Esophagus (tissue), 2 donors: ENCODE results near the gene BMPR2. TPM values are rescaled to one million over a fixed set of nuclear protein-coding genes. Genes with fewer than 3 reads are reported as not detected.
"Not testable (repeated sequence)": the region's sequence is repeated elsewhere in the genome, so short reads cannot be mapped to it uniquely, and the experiment has no call there.

Experiments used
- H3K27ac ChIP-seq, 2 donors: one replicate each; pipeline ENCODE4 v1.5.1; 2013; ENCODE audit warnings: low read depth in 2 of 2, mild to moderate bottlenecking in 2 of 2, inconsistent platforms in 1 of 2, low read length in 1 of 2, moderate library complexity in 1 of 2
- H3K27me3 ChIP-seq, 2 donors: one replicate each; pipeline ENCODE4 v1.6.1; 2013; ENCODE audit warnings: low read length in 2 of 2, control low read depth in 1 of 2, mild to moderate bottlenecking in 1 of 2; ENCODE audit not compliant: insufficient read depth in 2 of 2, control insufficient read depth in 1 of 2
- H3K36me3 ChIP-seq, 2 donors: one replicate each; pipeline ENCODE4 v1.6.1; 2013; ENCODE audit warnings: low read length in 1 of 2; ENCODE audit not compliant: control insufficient read depth in 2 of 2, insufficient read depth in 2 of 2
- H3K4me1 ChIP-seq, 2 donors: one replicate each; pipeline ENCODE4 v1.6.1; 2013; ENCODE audit warnings: low read length in 1 of 2; ENCODE audit not compliant: control insufficient read depth in 2 of 2, insufficient read depth in 2 of 2
- H3K4me3 ChIP-seq, 2 donors: one replicate each; pipeline ENCODE4 v1.5.1; 2013; ENCODE audit warnings: low read length in 2 of 2, mild to moderate bottlenecking in 2 of 2, low read depth in 1 of 2, moderate library complexity in 1 of 2
- H3K9me3 ChIP-seq, 2 donors: one replicate each; pipeline ENCODE4 v1.6.1; 2013; ENCODE audit warnings: mild to moderate bottlenecking in 2 of 2, low read depth in 1 of 2, low read length in 1 of 2, moderate library complexity in 1 of 2; ENCODE audit not compliant: control insufficient read depth in 2 of 2, insufficient read depth in 1 of 2
- WGBS, 2 donors: extraction: QIAGEN DNeasy Blood & Tissue Kit; methylation state at CpG; one replicate each; pipeline ENCODE4 v1.1.7; 2013; 5-methylcytosine and 5-hydroxymethylcytosine counted together
- polyA plus RNA-seq, 2 donors: library from polyadenylated mRNA; stranded (reverse); fragments of 200-250 nt; gene quantifications; one replicate each; pipeline ENCODE4 v1.2.3, GENCODE V29; 2013
- donor health status: healthy with polysubstance abuse.
- donor health status: Bipolar disorder and iron deficiency.

Gene BMPR2
- polyA plus RNA-seq, 2 donors, result 4.7 to 5.2 TPM

DNA sequence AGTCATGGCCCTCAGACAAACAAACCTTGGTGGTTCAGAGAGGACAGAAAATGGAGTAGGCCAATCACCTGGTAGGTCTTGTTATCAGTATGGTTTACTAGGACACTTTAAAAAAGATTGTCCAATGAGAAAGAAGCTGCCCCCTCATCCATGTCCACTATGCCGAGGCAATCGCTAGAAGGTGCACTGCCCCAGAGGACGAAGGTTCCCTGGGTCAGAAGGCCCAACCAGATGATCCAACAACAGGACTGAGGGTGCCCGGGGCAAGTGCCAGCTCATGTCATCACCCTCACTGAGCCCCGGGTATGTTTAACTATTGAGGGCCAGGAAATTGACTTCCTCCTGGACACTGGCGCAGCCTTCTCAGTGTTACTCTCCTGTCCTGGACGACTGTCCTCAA lies 123.7 kb downstream of the BMPR2 start:
- WGBS, 2 donors, result 92 to 93% methylated on average over 7 of the region's 7 CpGs
- not testable (repeated sequence) for H3K27me3 ChIP-seq, H3K27ac ChIP-seq, H3K9me3 ChIP-seq, H3K4me3 ChIP-seq, H3K4me1 ChIP-seq, H3K36me3 ChIP-seq

DNA sequence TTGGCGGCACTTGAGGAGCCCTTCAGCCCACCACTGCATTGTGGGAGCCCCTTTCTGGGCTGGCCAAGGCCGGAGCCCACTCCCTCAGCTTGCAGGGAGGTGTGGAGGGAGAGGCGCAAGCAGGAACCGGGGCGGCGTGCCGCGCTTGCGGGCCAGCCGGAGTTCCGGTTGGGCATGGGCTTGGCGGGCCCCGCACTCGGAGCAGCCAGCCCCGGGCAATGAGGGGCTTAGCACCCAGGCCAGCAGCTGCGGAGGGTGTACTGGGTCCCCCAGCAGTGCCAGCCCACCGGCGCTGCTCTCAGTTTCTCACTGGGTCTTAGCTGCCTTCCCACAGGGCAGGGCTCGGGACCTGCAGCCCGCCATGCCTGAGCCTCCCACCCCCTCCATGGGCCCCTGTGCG lies 127.1 kb downstream of the BMPR2 start:
- not testable (repeated sequence) for H3K9me3 ChIP-seq, H3K4me1 ChIP-seq, H3K27ac ChIP-seq, H3K36me3 ChIP-seq, H3K27me3 ChIP-seq, H3K4me3 ChIP-seq
- 96 to 97% methylated on average over 19 to 21 of the region's 21 CpGs for WGBS, 2 donors

DNA sequence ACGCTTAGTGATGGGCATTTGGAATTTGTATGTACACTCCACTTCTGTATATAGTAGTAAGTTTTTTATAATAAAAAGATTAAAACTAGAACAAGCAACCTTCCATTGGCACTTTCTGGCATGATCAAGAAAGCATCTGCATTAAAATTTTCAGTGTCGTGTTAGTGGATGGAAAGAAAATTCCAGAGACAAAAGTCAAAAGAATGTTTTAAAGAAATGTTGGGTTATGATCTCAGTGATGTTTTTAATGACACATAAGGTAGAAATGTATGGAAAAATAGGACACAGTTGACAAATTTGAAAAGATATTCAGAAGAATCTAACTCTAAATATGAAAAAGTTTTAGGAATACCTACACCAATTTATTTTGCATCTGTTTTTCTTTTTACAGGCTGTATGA lies 132.6 kb downstream of the BMPR2 start:
- 79 to 83% methylated on average over 2 of the region's 2 CpGs for WGBS, 2 donors
- no peaks in the 10 kb centered on the region for H3K36me3 ChIP-seq
- no peaks in the 10 kb centered on the region for H3K9me3 ChIP-seq
- no peak overlapping the region for H3K27ac ChIP-seq
- H3K4me1 ChIP-seq, result no peaks in the 10 kb centered on the region
- no peak overlapping the region for H3K4me3 ChIP-seq
- no peaks in the 10 kb centered on the region for H3K27me3 ChIP-seq

DNA sequence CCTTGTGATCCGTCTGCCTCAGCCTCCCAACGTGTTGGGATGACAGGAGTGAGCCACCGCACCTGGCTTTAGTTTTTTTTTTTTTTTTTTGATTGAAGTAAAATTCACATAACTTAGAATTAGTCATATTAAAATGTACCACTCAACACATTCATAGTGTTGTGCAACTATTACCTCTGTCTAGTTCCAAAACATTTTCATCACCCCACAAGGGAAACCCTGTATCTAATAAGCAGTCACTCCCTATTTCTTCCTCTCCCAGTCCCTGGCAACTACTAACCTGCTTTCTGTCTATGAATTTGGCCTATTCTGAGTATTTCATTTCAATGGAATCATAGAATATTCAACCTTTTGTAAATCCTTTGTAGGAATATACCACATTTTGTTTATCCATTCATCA lies 134.8 kb downstream of the BMPR2 start:
- Histone ChIP-seq H3K9me3 (no peaks in the 10 kb centered on the region), H3K36me3 (peaks cover 0 to 3% of the 10 kb centered on the region in 2 donors), H3K4me3 (no peak overlapping the region), H3K27me3 (no peaks in the 10 kb centered on the region), H3K4me1 (no peaks in the 10 kb centered on the region), H3K27ac (no peak overlapping the region)
- WGBS, 2 donors, result 85 to 89% methylated on average over 3 of the region's 3 CpGs

DNA sequence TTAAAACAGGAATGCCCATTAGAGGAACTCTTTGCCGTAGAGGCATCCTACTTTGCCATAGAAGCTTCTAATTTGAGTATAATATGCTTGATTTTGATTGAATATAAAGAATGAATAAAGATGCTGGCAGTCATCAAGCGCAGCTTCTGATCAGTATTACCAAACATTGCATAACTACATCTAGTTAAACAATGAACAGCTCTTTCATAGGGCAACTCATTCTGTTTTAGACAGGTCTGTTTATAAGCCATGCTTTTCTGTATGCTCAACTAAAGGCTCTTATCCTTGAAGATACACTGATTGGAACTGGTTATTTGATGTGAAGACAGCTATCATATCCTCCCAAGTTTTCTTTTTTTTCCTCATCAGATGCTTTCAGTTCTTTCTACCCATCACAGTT lies 136.0 kb downstream of the BMPR2 start:
- WGBS, 2 donors, result 93 to 97% methylated on average over 2 of the region's 2 CpGs
- Histone ChIP-seq H3K9me3 (no peaks in the 10 kb centered on the region), H3K4me3 (no peak overlapping the region), H3K27me3 (no peaks in the 10 kb centered on the region), H3K36me3 (peaks cover 0 to 3% of the 10 kb centered on the region in 2 donors), H3K4me1 (no peaks in the 10 kb centered on the region), H3K27ac (no peak overlapping the region)

DNA sequence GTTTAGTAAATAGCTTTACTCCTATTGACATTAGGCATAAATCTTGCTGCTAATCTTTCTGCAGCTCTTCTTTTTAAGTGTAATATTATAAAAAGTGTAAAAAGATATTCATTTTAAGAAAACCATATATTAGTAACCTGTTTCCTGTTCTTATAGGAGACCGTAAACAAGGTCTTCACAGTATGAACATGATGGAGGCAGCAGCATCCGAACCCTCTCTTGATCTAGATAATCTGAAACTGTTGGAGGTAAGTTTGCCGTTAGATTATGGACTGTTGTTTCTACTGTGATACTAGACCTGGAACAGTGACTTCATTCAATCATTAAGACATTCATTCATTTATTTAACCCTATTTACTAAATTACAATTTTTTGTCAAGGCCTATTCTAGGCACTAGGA lies 138.6 kb downstream of the BMPR2 start:
- no peaks in the 10 kb centered on the region for H3K27me3 ChIP-seq
- peaks cover 0 to 3% of the 10 kb centered on the region in 2 donors for H3K36me3 ChIP-seq
- no peaks in the 10 kb centered on the region for H3K9me3 ChIP-seq
- 87 to 91% methylated on average over 3 of the region's 3 CpGs for WGBS, 2 donors
- no peak overlapping the region for H3K4me3 ChIP-seq
- no peak overlapping the region for H3K27ac ChIP-seq
- H3K4me1 ChIP-seq, result no peaks in the 10 kb centered on the region

DNA sequence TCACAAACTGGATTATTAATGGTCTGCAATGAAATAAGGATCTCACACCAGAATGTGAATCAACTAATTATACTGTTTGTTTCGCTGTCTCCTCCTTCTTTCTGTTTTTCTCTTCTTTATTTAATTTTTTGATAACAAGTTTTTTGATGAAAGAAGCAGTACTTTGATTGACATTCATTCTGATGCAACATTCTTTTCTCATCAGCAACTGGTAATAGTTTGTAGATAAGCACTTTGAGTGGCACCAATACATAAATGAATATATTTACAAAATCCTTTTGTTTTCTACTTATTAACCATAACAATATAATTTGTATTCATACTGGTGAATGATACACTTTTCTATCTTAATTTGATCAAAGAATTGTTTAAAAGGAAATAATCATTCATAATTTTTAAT lies 143.3 kb downstream of the BMPR2 start:
- H3K27ac ChIP-seq, result no peak overlapping the region
- H3K36me3 ChIP-seq, result peaks cover 10 to 13% of the 10 kb centered on the region in 2 donors
- 98 to 100% methylated on average over 1 of the region's 1 CpG for WGBS, 2 donors

DNA sequence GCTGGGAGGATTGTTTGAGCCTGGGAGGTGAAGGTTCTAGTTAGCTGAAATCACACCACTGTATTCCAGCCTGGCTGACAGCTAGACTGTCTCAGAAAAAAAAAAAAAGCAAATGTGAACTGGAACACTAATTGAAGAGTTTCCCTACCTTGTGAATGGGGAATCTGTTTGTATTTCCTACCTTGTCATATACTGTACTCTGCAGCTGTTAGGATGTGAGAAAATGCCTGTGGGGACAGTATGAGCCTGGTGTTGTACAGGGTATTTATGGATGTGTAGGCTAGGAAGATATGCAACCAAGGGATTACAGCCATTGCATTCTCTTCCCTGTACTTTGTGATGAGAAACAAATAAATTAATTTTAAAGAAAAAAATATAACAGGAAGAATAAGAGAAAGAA lies 145.3 kb downstream of the BMPR2 start:
- Histone ChIP-seq H3K9me3 (no peaks in the 10 kb centered on the region), H3K36me3 (peaks cover 7 to 13% of the 10 kb centered on the region in 2 donors), H3K27me3 (no peaks in the 10 kb centered on the region), H3K4me1 (no peaks in the 10 kb centered on the region), H3K27ac (no peak overlapping the region), H3K4me3 (no peak overlapping the region)

More for the DNA sequence above, 143.3 kb downstream of the BMPR2 start:
- no peaks in the 10 kb centered on the region for H3K4me1 ChIP-seq
- no peaks in the 10 kb centered on the region for H3K27me3 ChIP-seq
- H3K9me3 ChIP-seq, result no peaks in the 10 kb centered on the region
- H3K4me3 ChIP-seq, result no peak overlapping the region

DNA sequence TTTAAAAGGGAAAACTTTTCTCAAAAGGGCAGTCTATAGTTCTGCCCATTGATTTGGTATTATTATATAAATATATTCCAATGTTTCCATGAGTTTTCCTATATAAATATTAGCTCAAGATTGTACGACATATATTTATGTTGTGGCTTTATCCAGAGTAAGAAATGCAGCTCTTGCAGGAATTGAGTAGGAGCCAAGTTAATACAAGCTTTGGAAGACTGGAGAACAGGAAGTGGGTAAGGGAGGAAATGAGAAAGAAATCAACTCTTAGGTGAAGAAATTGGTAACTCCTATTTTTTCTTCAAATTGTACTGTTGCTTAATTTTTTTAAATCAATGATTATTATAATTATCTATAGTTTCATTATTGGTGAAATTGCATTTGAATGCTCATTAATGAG lies 153.3 kb downstream of the BMPR2 start:
- Histone ChIP-seq H3K9me3 (no peaks in the 10 kb centered on the region), H3K4me3 (no peak overlapping the region), H3K27me3 (no peaks in the 10 kb centered on the region), H3K36me3 (no peaks in the 10 kb centered on the region), H3K27ac (no peak overlapping the region), H3K4me1 (no peaks in the 10 kb centered on the region)
- WGBS, 2 donors, result 39 to 57% methylated on average over 1 of the region's 1 CpG

DNA sequence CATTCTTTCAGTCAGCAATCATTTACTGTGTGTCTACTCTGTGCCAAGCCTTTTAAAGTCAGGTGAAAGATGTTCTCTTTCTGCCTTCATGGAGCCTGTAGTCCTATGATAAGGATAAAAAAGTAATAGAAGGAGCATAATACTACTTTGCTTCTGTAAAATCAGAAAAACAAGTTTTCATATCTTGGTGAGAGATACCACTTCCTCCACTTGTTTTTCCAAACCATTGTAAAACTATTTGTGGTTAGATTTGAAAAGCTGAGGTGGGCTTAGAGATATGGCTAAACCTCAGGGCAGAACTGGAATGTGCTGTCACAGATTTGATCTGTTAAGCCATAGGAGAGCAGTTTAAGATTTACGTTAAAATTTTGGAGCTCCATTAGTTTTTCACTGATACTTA lies 153.9 kb downstream of the BMPR2 start:
- Histone ChIP-seq H3K9me3 (no peaks in the 10 kb centered on the region), H3K27ac (no peak overlapping the region)

More for the DNA sequence above, 153.9 kb downstream of the BMPR2 start:
- Histone ChIP-seq H3K36me3 (no peaks in the 10 kb centered on the region), H3K4me1 (no peaks in the 10 kb centered on the region), H3K4me3 (no peak overlapping the region), H3K27me3 (no peaks in the 10 kb centered on the region)
- WGBS, 2 donors, result 49 to 67% methylated on average over 1 of the region's 1 CpG
